ENCODE measurements around the gene PRR5.

GRCh38 chr22:44692662-44693007 lies 9.4 kb upstream of the PRR5 start:
- no peak for TF ChIP-seq SIN3A (IDR thresholded peaks at IDR 0.05; ENCODE audit: borderline replicate concordance, insufficient read depth, low read length)
- no peak for TF ChIP-seq TAF1 (IDR thresholded peaks at IDR 0.05; ENCODE audit: borderline replicate concordance, insufficient read depth, low read length)
- no peak for TF ChIP-seq POLR2AphosphoS5 (IDR thresholded peaks at IDR 0.05; ENCODE audit: low read depth, low read length)
